ENCODE measurements around the gene GLS. TPM values are rescaled to one million over a fixed set of nuclear protein-coding genes. Genes with fewer than 3 reads are reported as not detected.

The GLS gene
- total RNA-seq, 1 donor from 2014 or later = 178 TPM

- DNase-seq (ENCODE audit: extremely low spot score, unreplicated experiment) = no peak
- Mint-ChIP-seq H3K27ac (ENCODE audit: unreplicated experiment) (no peak overlapping the region), H3K27me3 (ENCODE audit: unreplicated experiment) (no peaks in the 10 kb centered on the region), H3K4me1 (ENCODE audit: unreplicated experiment) (no peaks in the 10 kb centered on the region), H3K36me3 (ENCODE audit: unreplicated experiment) (peaks cover 72% of the 10 kb centered on the region), H3K9me3 (ENCODE audit: unreplicated experiment) (no peaks in the 10 kb centered on the region), H3K4me3 (ENCODE audit: unreplicated experiment) (no peak overlapping the region)
- TF ChIP-seq, protein P1, sequence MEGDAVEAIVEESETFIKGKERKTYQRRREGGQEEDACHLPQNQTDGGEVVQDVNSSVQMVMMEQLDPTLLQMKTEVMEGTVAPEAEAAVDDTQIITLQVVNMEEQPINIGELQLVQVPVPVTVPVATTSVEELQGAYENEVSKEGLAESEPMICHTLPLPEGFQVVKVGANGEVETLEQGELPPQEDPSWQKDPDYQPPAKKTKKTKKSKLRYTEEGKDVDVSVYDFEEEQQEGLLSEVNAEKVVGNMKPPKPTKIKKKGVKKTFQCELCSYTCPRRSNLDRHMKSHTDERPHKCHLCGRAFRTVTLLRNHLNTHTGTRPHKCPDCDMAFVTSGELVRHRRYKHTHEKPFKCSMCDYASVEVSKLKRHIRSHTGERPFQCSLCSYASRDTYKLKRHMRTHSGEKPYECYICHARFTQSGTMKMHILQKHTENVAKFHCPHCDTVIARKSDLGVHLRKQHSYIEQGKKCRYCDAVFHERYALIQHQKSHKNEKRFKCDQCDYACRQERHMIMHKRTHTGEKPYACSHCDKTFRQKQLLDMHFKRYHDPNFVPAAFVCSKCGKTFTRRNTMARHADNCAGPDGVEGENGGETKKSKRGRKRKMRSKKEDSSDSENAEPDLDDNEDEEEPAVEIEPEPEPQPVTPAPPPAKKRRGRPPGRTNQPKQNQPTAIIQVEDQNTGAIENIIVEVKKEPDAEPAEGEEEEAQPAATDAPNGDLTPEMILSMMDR (IDR thresholded peaks at IDR 0.05) = no peak
Measured at GRCh38 chr2:191003405-191004309, 123.0 kb downstream of the GLS start.

GRCh38 chr2:191006297-191006696, 125.7 kb downstream of the GLS start:
- no peaks in the 10 kb centered on the region for H3K27me3 Mint-ChIP-seq (ENCODE audit: unreplicated experiment)
- TF ChIP-seq, protein P1 (IDR thresholded peaks at IDR 0.05) = no peak
- H3K36me3 Mint-ChIP-seq (ENCODE audit: unreplicated experiment) = peaks cover 68% of the 10 kb centered on the region
- no peak overlapping the region for H3K27ac Mint-ChIP-seq (ENCODE audit: unreplicated experiment)
- H3K9me3 Mint-ChIP-seq (ENCODE audit: unreplicated experiment) = no peaks in the 10 kb centered on the region
- peaks cover 5% of the 10 kb centered on the region for H3K4me1 Mint-ChIP-seq (ENCODE audit: unreplicated experiment)
- no peak overlapping the region for H3K4me3 Mint-ChIP-seq (ENCODE audit: unreplicated experiment)
- DNase-seq (ENCODE audit: extremely low spot score, unreplicated experiment) = no peak

DNA sequence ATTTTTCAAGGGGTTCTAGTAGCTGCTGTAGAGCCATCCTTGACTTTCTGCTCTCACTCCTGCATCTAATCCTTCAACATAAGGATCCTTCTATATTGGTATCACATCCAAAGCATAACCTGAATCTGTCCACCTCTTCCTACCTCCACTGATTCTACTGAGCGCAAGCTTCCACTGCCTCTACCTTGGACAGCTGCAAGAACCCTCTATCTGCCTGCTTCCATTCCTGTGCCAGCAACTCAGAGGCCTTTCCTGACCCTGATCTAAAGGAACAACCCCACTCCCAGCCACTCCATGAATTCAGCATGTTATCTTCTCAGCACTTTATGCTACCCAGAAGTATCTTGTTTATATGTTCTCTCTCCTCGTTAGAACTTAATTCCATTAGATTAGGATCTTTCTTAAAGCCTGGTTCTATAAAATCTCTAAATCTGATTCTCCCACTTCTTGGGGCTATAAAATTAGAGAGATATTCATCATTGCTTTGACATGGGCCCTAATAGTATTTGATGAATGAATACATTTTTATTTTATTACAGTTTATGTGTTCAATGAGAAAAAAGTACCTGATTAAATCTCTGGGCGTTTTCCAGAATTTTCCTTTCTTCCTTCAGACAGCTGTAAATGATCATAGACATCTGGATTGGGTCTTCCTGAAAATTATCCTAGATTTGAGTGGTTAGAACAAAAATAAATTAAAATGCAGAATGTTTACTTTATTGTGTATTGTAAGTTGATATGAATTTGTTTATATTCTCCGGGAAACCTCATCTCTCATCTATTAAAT, 126.6 kb downstream of the GLS start:
- TF ChIP-seq, protein P1 (IDR thresholded peaks at IDR 0.05) = no peak
- H3K4me3 Mint-ChIP-seq (ENCODE audit: unreplicated experiment) = no peak overlapping the region
- no peak for DNase-seq (ENCODE audit: extremely low spot score, unreplicated experiment)
- no peak overlapping the region for H3K27ac Mint-ChIP-seq (ENCODE audit: unreplicated experiment)
- H3K27me3 Mint-ChIP-seq (ENCODE audit: unreplicated experiment) = no peaks in the 10 kb centered on the region
- no peaks in the 10 kb centered on the region for H3K9me3 Mint-ChIP-seq (ENCODE audit: unreplicated experiment)
- peaks cover 8% of the 10 kb centered on the region for H3K4me1 Mint-ChIP-seq (ENCODE audit: unreplicated experiment)
- H3K36me3 Mint-ChIP-seq (ENCODE audit: unreplicated experiment) = peaks cover 65% of the 10 kb centered on the region

DNA sequence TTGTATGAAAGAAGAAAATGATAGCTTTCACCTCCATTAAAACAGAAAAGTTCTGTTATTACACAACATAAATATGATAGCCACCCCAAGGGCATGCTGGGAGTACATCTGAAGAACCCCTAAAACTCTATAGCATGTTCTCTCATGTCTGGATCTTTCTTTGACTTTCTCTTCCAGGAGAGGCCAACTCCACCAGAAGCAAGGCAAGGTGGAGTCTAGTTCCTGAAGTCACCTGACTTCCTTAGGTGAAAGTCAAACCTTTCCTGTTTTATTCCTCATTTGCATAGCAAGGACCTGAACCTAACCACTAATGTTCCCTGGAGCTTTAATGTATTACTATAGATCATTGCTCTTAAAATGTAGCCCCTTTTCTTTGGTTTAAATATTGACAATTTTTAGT, 127.7 kb downstream of the GLS start:
- H3K36me3 Mint-ChIP-seq (ENCODE audit: unreplicated experiment) = peaks cover 57% of the 10 kb centered on the region

More for the DNA sequence above, 127.7 kb downstream of the GLS start:
- no peaks in the 10 kb centered on the region for H3K27me3 Mint-ChIP-seq (ENCODE audit: unreplicated experiment)
- no peak overlapping the region for H3K27ac Mint-ChIP-seq (ENCODE audit: unreplicated experiment)
- H3K9me3 Mint-ChIP-seq (ENCODE audit: unreplicated experiment) = no peaks in the 10 kb centered on the region
- DNase-seq (ENCODE audit: extremely low spot score, unreplicated experiment) = no peak
- H3K4me1 Mint-ChIP-seq (ENCODE audit: unreplicated experiment) = peaks cover 8% of the 10 kb centered on the region
- H3K4me3 Mint-ChIP-seq (ENCODE audit: unreplicated experiment) = no peak overlapping the region
- TF ChIP-seq, protein P1 (IDR thresholded peaks at IDR 0.05) = no peak

All from osteocyte (in vitro differentiated cells).